NCI-H2081 treated with DMSO at 0.1 percent for 48 hours (cell line): ENCODE data around the gene COQ9.
A peak's percentile ranks its signal among the peaks of the same experiment; 100 is the strongest.
"Not testable (repeated sequence)": the region's sequence is repeated elsewhere in the genome, so short reads cannot be mapped to it uniquely, and the experiment has no call there.

Source experiments
- DNase-seq: peaks from one replicate; lab custom pipeline; 2025; lab: John Stamatoyannopoulos, UW

Gene COQ9

DNA sequence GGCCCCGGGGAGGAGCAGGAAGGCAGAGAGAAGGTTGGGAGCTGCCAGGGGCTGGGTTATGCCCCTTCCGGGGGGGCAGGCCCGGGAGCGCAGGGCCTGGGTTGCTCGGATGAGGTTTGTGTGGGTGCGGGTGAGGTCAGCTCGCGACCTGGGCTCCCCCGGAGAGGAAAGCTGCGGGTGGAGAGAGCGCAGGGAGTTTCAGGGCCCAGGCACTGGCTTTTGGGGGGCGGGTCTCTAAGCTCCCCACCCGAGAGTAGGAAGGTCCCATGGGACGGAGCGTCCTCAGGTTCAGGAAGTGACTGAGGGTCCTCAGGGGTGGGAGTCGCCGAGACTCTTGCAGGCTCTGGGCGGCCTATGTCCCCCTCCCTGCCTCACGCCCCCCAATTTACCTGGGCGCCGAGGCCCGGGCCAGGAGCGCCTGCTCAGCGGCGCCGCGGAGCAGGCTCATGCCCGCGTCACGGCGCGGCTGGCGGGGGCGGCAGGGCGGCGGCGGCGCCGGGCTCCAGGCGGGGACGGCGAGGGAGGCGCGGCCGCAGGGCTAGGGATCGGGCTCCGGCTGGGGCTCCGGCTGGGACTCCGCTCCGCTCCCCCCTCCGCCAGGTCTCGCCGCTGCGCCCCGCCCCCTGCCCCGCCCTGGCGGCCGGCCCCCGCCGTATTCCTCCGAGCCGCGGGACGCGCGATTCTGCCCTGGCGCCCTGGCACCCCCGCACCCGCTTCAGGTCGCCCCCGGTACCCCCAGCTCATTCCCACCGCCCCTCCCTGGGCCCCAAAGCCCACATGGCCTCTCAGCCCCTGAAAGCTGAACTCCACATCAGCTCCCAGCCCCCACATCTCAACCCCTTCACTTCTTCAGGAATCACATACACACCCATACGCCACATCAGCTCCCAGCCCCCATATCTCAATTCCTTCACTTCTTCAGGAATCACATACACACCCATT lies 38.9 kb downstream of the COQ9 start, which contains the start of gene DOK4:
TSS of gene DOK4 (minus strand) at position 578 of the 942 bp plus-strand sequence. CDS start 6,986 bp downstream, outside the sequence.
- no peak for DNase-seq

DNA sequence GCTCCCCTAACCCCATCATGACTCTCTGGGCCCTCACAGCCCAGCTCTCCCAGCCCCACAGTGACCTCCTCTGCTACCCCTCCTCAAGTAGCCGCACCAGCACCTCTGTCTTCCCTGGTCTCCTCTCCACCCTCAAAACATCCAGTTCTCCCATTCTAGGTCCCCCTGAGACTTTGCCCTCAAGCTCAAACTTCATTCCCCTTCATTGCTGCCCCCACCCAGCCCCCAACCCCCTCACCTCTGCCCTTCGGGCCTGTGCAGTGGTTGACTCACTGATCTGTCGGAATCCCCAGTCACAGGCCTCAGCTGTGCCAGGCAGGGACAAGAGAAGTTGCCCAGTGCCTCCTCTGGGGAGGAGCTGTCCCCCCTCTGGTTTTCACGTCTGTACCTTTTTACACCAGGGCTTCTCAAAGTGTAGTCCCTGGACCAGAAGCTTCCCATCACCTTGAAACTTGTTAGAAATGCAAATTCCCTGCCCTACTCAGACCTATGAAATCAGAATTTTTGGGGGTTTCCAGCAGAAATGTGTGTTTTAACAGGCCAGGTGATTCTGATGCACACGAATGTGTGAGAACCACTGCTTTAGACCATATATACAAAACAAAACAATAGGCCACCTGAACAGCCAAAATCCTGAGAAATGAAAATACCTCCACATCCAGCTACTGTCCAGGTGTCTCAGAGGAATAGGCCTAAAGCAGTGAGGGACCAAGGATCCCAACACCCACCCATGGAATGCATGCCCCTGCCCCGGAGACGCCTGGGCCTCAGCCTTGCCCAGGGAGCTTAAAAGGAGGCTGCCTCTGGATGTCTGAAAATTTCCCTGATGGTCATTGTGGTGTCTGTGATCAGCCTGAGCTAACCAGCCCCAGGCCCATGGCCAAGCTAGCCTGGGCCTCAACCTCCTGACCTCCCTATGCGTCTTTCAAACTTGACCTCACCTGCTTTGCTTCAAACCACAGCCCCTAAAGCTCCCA lies 39.9 kb downstream of the COQ9 start:
- no peak for DNase-seq

- DNase-seq, result no peak
These were observed 42.0 kb downstream of the COQ9 start for GRCh38 chr16:57489229-57489628.

GRCh38 chr16:57493767-57494166 lies 46.5 kb downstream of the COQ9 start:
- DNase-seq, result no peak

DNA sequence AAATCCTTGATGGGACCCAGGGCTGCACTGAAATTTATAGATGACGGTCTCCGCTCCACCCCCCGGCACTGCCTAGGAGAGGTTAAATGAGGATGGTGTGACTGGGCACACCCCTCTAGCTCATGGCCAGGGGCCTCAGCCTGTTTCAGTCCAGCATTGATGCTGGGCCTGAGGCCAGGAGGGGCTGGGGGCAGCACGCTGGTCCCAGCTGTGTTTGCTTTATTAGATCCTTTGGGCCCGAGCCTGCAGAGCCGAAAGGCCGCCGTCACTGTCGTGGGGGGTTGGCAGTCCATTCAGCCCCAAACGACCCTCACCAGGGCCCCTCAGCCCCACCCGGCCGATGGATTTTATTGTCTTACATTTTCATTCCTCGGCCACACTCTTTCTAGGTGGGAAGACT lies 49.8 kb downstream of the COQ9 start:
- DNase-seq, result no peak

DNA sequence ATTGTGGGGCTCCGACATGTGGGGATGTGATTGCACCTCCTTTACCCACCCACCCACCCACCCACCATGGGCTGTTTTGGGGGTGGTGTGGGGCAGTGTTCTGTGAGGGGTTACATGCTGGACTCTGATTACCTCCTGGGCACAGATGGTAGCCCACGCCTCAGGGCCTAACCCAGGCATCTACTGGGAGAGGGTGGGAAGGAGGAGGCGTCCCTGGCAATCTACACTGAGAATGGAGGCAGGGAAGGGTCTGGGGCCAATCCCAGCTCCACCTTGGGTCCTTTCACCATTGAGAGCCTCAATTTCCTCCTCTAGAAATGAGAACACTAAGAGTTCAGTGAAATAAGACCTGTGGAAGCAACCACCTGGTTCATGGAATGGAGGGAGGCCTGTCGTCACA lies 50.8 kb downstream of the COQ9 start:
- DNase-seq, result no peak

DNA sequence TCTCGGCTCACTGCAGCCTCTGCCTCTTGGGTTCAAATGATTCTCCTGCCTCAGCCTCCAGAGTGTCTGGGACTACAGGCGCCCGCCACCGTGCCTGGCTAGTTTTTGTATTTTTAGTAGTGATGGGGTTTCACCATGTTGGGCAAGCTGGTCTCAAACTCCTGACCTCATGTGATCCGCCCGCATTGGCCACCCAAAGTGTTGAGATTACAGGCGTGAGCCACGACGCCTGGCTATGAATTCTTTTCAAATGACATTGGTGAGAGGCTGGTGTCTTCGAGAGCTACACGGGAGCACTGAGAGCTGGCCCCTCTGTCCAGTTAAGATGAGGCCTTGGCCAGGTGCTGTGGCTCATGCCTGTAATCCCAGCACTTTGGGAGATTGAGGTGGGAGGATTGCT lies 52.7 kb downstream of the COQ9 start:
- DNase-seq, result not testable (repeated sequence)

DNA sequence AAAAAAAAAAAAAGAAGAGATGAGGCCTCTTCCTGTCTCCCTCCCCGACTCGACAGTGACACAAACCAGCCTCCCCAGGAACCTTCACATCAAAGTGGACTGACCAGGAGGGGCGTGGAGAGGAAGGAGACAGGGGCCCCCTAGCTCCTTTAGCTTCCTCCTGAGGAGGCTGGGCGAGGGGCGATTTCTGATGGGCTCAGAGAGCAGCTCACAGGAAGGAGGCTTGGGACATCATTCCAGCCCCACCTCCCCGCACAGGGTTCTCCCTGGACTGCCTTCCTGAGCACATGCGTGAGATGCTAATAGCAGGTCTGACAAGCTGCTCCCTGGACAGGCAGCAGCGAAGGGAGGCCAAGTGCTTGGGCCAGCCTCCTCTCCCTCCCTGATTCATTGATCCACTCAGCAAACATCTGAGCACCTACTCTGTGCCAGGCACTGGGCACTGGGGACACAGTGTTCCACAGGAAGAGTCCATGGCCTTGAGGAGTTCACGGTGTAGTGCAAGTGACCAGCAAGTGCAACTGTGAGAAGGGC lies 53.4 kb downstream of the COQ9 start:
- no peak for DNase-seq

- DNase-seq, result no peak
These were observed 54.2 kb downstream of the COQ9 start for GRCh38 chr16:57501492-57501891.

DNA sequence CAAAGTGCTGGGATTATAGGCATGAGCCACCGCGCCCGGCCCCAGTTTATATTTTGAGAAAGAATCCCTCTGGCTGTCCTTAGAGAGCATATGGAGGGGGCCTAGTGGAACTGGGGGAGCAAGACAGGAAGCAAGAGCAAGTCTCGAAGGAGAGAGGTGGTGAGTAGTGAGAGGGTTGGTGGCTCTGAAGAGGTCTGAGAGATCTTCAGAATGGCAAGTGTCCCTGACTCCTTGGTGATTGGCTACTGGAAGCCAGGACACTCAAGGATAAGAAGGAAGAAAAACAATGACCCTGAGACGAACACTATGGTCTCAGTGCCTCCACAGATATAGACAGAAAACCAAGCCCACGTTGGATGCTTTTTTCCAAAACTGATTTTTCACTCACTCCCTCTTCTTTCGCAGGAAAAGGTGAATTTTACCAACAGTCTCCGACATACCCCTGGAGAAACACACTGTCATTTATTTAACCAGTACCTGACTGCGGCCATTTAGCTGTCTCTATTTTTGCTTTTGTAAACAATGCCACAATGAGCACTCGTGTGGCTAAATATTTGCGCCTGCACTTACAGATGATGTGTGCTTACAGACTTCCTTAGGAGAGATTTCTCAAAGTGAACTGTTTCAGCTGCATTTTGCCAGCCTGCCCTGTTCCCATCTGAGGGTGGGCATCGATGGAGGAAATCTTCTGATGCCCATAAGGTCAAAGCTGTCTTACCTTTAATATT lies 54.9 kb downstream of the COQ9 start:
- peak; percentile 38 for DNase-seq

DNA sequence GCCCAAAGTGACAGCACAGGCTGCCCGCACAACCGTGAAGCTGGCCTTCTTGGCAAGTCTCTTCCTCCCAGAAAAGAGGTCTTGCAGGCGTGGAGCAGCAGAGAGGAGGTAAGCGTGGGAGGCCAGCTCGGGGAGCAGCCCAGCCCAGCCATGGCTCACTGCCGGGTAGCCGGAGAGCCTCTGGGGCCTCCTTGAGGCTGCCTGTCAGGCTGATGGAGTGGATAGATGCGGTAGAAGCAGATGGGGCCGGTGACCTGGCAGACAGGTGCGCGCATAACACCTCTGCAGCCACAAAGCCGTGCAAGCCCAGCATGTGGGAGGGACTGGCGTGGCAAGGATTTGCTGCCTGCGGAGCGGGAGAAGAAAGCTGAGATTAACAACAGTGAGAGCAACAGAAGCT lies 56.1 kb downstream of the COQ9 start:
- peak; percentile 42 for DNase-seq

GRCh38 chr16:57504001-57504400 lies 56.7 kb downstream of the COQ9 start:
- DNase-seq, result no peak

GRCh38 chr16:57504491-57504890 lies 57.2 kb downstream of the COQ9 start:
- no peak for DNase-seq

- DNase-seq, result no peak
These were observed 57.9 kb downstream of the COQ9 start for GRCh38 chr16:57505169-57505568.

- peak; percentile 62 for DNase-seq
These were observed 60.1 kb downstream of the COQ9 start for GRCh38 chr16:57507136-57508034.

- no peak for DNase-seq
These were observed 60.8 kb downstream of the COQ9 start for GRCh38 chr16:57508035-57508425.

DNA sequence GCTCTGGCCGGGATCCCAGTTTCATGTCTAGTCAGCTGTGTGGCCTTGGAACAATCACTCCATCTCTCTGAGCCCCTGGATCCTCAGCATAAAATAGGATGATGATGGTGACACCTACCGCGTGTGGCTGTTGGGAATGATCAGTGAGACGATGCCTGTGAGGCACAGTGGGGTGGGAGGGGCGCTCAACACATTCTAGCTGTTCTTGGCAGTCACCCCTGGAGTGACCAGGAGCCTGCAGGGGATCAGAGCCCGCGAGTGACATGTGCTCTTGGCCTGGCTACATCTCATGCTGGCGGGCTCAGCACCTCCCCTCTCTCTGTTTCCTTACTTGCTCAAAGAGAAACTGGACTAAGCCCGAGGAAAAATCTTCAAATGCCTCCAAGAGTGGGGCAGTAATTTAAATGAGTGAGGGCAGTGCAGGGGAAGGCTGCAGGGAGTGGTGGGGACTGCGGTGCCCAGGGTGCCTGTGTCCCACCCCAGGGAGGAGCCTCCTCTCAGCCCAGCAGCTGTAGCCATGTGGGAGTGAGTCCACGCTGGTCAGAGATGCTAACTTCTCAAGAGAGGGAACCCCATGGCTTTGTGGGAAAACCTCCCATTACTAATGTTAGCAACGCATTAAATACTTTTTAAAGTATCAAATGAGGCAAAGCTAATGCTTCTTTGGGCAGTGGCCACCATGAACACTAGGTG lies 62.1 kb downstream of the COQ9 start:
- DNase-seq, result no peak

DNA sequence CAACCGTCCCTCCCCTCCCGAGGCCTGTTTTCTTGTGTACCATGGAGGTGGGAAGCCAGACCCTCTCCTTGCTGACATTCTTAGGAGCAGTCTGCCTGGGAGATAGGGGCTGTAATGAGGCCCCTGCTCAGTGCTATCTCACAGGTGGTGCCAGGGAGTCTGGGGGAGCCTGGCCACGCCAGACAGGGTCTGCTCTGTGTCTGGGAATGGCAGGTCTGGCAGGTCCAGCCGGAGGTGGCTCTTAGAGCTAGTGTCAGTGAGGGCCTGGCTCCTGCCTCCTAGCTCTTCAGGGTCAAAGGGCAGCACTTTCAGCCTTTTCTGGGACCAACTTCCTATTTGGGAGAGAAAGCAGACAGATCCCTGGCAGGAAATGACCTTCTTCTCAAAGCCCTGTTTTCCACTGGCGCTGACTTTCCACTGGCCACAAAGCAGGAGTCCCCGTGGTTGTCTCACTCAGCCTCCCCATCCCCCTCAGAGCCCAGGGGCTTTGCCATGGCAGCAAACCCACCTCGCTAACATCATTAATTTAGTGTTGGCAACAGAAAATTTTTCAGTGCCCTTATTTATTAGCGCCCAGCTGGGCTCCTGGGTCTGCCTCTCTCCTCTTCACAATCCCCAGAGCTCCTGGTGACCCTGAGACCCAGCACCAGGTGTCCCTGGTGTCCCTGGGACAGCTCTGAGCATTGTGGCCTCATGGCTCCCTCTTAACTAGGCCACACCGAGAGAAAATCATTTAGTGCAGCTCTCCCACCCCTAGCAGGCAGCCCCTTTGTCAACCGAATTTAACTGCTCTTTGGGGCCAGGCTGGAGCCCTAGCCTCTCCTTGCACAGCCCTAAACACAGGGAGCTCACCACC lies 63.0 kb downstream of the COQ9 start:
- no peak for DNase-seq
